Body of pancreas (tissue), 4 donors: ENCODE data around the gene CCDC91.

Experiments
- CTCF ChIP-seq, 7 experiments: fragments of 450-650 bp in 4 of 7; fragments of 200-600 bp in 3 of 7; sonication (generic) in 3 of 7; IDR thresholded peaks; one replicate each; pipeline ENCODE4 v1.5.1; 2016 to 2019; ENCODE audit warnings: antibody characterized with exemption in 7 of 7
- POLR2A ChIP-seq, 3 donors: fragments of 450-650 bp; IDR thresholded peaks; one replicate each; pipeline ENCODE4 v1.6.1; 2016; ENCODE audit warnings: antibody characterized with exemption in 3 of 3, mild to moderate bottlenecking in 2 of 3

DNA sequence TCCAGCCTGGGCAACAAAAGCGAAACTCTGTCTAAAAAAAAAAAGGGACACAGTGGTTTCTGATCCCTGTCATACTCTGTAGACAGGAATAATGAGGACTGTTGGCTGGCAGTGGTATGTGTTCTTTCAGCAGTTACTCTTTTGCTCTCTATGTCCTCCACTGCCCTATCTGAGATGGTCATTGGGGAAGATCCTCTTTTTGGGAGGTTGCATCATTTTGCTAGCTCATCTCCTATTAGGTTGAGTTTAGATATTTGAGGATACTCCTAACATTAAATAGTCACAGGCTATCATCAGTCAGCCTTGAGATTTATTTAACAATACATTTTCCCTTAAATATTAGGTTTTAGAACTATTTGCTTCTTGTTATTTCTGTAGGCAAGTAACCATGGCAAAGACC lies 5.9 kb upstream of the CCDC91 start:
- TF ChIP-seq POLR2A (IDR thresholded peaks at IDR 0.05): no peak
- no peak for TF ChIP-seq CTCF (IDR thresholded peaks at IDR 0.05)
